ENCODE measurements around the gene DEGS1. TPM values are rescaled to one million over a fixed set of nuclear protein-coding genes. Genes with fewer than 3 reads are reported as not detected.

Gene DEGS1
- total and polyA plus RNA-seq, 2 experiments from 2014 or later: 88.7 to 107 TPM

DNA sequence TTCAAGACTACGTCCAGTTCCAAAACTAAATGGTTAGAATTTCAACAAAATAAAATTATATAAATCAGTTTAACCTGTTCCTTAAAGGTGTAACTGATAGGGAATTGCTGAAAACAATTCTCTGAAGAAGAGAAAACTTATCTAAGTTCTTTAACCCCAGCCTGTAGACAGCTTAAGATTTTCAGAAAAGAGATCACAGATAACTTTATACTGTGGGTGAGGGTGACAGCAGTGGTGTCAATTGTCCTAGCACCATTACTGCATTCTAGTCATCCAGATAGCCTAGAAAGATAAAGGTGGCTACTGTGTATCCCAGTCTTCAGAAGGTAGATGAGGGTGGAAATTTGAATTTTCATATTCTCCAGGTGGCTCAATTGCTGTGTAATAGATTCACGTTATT, 19.7 kb upstream of the DEGS1 start:
- H3K9me3 ChIP-seq (ENCODE audit: low read depth): no peaks in the 10 kb centered on the region
- no peak overlapping the region for H2AFZ ChIP-seq
- no peaks in the 10 kb centered on the region for H3K9me2 ChIP-seq (replicated peaks; ENCODE audit: insufficient read depth)
- 76% methylated on average over 2 of the region's 2 CpGs for WGBS (ENCODE audit: low lambda C conversion rate, missing lambda C conversion rate)
- H3K27ac ChIP-seq: no peak overlapping the region
- no peak for TF ChIP-seq EZH2 (IDR thresholded peaks at IDR 0.05; ENCODE audit: borderline replicate concordance)
- TF ChIP-seq, protein P1, sequence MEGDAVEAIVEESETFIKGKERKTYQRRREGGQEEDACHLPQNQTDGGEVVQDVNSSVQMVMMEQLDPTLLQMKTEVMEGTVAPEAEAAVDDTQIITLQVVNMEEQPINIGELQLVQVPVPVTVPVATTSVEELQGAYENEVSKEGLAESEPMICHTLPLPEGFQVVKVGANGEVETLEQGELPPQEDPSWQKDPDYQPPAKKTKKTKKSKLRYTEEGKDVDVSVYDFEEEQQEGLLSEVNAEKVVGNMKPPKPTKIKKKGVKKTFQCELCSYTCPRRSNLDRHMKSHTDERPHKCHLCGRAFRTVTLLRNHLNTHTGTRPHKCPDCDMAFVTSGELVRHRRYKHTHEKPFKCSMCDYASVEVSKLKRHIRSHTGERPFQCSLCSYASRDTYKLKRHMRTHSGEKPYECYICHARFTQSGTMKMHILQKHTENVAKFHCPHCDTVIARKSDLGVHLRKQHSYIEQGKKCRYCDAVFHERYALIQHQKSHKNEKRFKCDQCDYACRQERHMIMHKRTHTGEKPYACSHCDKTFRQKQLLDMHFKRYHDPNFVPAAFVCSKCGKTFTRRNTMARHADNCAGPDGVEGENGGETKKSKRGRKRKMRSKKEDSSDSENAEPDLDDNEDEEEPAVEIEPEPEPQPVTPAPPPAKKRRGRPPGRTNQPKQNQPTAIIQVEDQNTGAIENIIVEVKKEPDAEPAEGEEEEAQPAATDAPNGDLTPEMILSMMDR (IDR thresholded peaks at IDR 0.05; ENCODE audit: poor library complexity): no peak
- TF ChIP-seq EZH2phosphoT487 (IDR thresholded peaks at IDR 0.05; ENCODE audit: low read depth, severe bottlenecking, unreplicated experiment): no peak
- H3K4me2 ChIP-seq: no peak overlapping the region
- H4K20me1 ChIP-seq (ENCODE audit: insufficient read depth, poor library complexity, severe bottlenecking): no peaks in the 10 kb centered on the region
- no peaks in the 10 kb centered on the region for H3K36me3 ChIP-seq (replicated peaks; ENCODE audit: insufficient read depth, low read depth)
- H3K4me3 ChIP-seq: no peak overlapping the region
- H3K79me2 ChIP-seq: no peaks in the 10 kb centered on the region
- peaks cover 7% of the 10 kb centered on the region for H3K4me1 ChIP-seq (ENCODE audit: insufficient read depth)
- no peak for DNase-seq (ENCODE audit: low spot score)
- no peaks in the 10 kb centered on the region for H3K27me3 ChIP-seq

DNA sequence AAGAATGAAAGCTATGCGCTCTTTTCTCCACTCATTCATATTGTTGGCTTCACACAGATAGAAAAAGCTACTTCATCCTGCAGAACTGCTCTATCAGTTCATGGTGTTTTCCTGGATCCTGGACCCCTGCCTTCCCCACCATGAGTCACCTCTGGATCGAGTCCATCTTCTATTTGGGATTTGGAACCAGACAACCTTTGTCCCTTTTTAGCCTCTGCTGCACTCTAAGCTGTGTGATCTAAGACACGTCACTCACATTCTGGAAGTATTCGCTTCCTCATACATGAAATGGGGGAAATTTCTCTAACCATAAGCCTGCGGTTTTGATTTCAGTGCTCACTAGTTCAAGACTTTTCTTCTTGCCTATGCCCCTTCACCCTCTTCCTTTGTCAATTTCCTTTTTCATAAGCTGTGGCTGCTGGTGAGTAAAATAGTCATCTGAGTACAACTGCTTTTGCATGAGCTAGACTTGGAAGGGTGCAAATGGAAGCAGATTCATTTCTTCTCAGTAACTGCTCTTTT, 14.1 kb upstream of the DEGS1 start:
- no peaks in the 10 kb centered on the region for H3K9me3 ChIP-seq (ENCODE audit: low read depth)
- H3K27ac ChIP-seq: no peak overlapping the region
- no peaks in the 10 kb centered on the region for H4K20me1 ChIP-seq (ENCODE audit: insufficient read depth, poor library complexity, severe bottlenecking)
- no peaks in the 10 kb centered on the region for H3K27me3 ChIP-seq
- no peak overlapping the region for H3K4me2 ChIP-seq
- H2AFZ ChIP-seq: peak overlapping the region; percentile 24
- H3K36me3 ChIP-seq (replicated peaks; ENCODE audit: insufficient read depth, low read depth): no peaks in the 10 kb centered on the region
- no peak for DNase-seq (ENCODE audit: low spot score)
- TF ChIP-seq EZH2phosphoT487 (IDR thresholded peaks at IDR 0.05; ENCODE audit: low read depth, severe bottlenecking, unreplicated experiment) (no peak), EZH2 (IDR thresholded peaks at IDR 0.05; ENCODE audit: borderline replicate concordance) (no peak)
- TF ChIP-seq, protein P1 (IDR thresholded peaks at IDR 0.05; ENCODE audit: poor library complexity): no peak
- H3K79me2 ChIP-seq: no peaks in the 10 kb centered on the region
- no peak overlapping the region for H3K4me3 ChIP-seq
- H3K9me2 ChIP-seq (replicated peaks; ENCODE audit: insufficient read depth): no peaks in the 10 kb centered on the region
- WGBS (ENCODE audit: low lambda C conversion rate, missing lambda C conversion rate): 82% methylated on average over 5 of the region's 5 CpGs
- peaks cover 7% of the 10 kb centered on the region for H3K4me1 ChIP-seq (ENCODE audit: insufficient read depth)

DNA sequence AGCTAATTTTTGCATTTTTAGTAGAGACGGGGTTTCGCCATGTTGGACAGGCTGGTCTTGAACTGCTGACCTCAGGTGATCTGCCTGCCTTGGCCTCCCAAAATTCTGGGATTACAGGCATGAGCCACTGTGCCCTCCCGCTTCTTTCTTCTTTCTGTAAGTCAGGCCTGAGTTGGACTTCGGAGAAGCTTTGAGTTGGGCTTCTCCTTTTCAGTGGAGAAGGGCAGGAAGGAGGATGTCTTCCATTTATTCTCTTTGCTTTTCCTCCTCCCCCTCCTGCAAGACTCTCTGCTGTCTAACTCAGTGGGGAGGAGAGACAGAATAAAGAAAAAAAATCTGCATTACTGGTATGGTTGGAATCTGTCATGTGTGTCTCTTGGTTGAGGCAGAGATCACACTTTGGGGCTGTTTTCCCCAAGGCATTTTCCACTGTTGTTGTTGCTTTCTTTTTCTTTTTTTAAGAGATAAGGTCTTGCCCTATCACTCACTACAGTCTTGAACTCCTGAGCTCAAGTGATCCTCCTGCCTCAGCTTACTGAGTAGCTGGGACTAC, 13.2 kb upstream of the DEGS1 start:
- Histone ChIP-seq H3K4me3 (no peak overlapping the region), H3K9me3 (ENCODE audit: low read depth) (no peaks in the 10 kb centered on the region), H3K27ac (no peak overlapping the region), H2AFZ (no peak overlapping the region), H3K79me2 (no peaks in the 10 kb centered on the region), H3K27me3 (no peaks in the 10 kb centered on the region), H3K36me3 (replicated peaks; ENCODE audit: insufficient read depth, low read depth) (no peaks in the 10 kb centered on the region), H4K20me1 (ENCODE audit: insufficient read depth, poor library complexity, severe bottlenecking) (no peaks in the 10 kb centered on the region), H3K4me2 (no peak overlapping the region), H3K4me1 (ENCODE audit: insufficient read depth) (no peaks in the 10 kb centered on the region), H3K9me2 (replicated peaks; ENCODE audit: insufficient read depth) (no peaks in the 10 kb centered on the region)
- WGBS (ENCODE audit: low lambda C conversion rate, missing lambda C conversion rate): 98% methylated on average over 4 of the region's 4 CpGs
- TF ChIP-seq, protein P1 (IDR thresholded peaks at IDR 0.05; ENCODE audit: poor library complexity): no peak
- TF ChIP-seq EZH2 (IDR thresholded peaks at IDR 0.05; ENCODE audit: borderline replicate concordance) (no peak), EZH2phosphoT487 (IDR thresholded peaks at IDR 0.05; ENCODE audit: low read depth, severe bottlenecking, unreplicated experiment) (no peak)
- no peak for DNase-seq (ENCODE audit: low spot score)

Data from hepatocyte (in vitro differentiated cells).